Testis (tissue), 3 donors: ENCODE measurements around the gene BRAT1. TPM values are rescaled to one million over a fixed set of nuclear protein-coding genes. Genes with fewer than 3 reads are reported as not detected.

Experiments used
- DNase-seq: peaks from one replicate; pipeline ENCODE4 v3.0.0-alpha.2; 2019
- H3K27ac ChIP-seq, 2 donors: fragments of 200-600 bp; sonication (generic); one replicate each; pipeline ENCODE4 v1.5.1; 2019
- H3K27me3 ChIP-seq: fragments of 200-600 bp; sonication (generic); one replicate; pipeline ENCODE4 v1.5.1; 2019
- H3K36me3 ChIP-seq: fragments of 200-600 bp; sonication (generic); one replicate; pipeline ENCODE4 v1.5.1; 2017; ENCODE audit warnings: low read depth; ENCODE audit errors: missing control alignments
- H3K4me1 ChIP-seq: fragments of 200-600 bp; sonication (generic); one replicate; pipeline ENCODE4 v1.5.1; 2019
- H3K4me3 ChIP-seq, 2 donors: fragments of 200-600 bp; sonication (generic); one replicate each; pipeline ENCODE4 v1.5.1; 2017 to 2019
- H3K9me3 ChIP-seq: fragments of 200-600 bp; sonication (generic); one replicate; pipeline ENCODE4 v1.5.1; 2017
- CTCF ChIP-seq, 3 experiments: fragments of 450-650 bp in 2 of 3; fragments of 200-600 bp in 1 of 3; sonication (generic) in 1 of 3; IDR thresholded peaks; one replicate each; pipeline ENCODE4 v1.5.1; 2016 to 2019; ENCODE audit warnings: antibody characterized with exemption in 3 of 3, mild to moderate bottlenecking in 2 of 3, moderate library complexity in 1 of 3
- POLR2A ChIP-seq: fragments of 450-650 bp; IDR thresholded peaks from one replicate; pipeline ENCODE4 v1.6.1; 2017; ENCODE audit warnings: antibody characterized with exemption, mild to moderate bottlenecking, moderate library complexity
- WGBS, 2 donors: methylation state at CpG; one replicate each; pipeline ENCODE4 v1.1.5; 2018; 5-methylcytosine and 5-hydroxymethylcytosine counted together
- intact Hi-C: fragments of 100-400 bp; cut with DNase I; formaldehyde crosslinking; loops from one replicate; pipeline ENCODE4 v1.15.1; 2023; ENCODE audit warnings: low total_unique reads
- polyA plus RNA-seq: library from polyadenylated mRNA; stranded (reverse); fragments of 350-450 nt; fragmentation: Illumina TruSeq; extraction: RNeasy Lipid Tissue Mini Kit (QIAGEN cat#74804); gene quantifications from one replicate; pipeline ENCODE4 v1.2.3, GENCODE V29; 2014; ENCODE audit warnings: low read depth, low replicate concordance; ENCODE audit not compliant: insufficient read depth
- total RNA-seq, 2 donors: library from RNA; depleted of rRNA; stranded (reverse); fragments of >200 nt; gene quantifications; one replicate each; pipeline ENCODE4 v1.2.3, GENCODE V29; 2016

The BRAT1 gene
- total and polyA plus RNA-seq, 3 donors from 2014 or later = 45.3 to 108 (median 104) TPM

- Histone ChIP-seq H3K4me3 (no peak overlapping the region), H3K27me3 (no peaks in the 10 kb centered on the region)
Observed at GRCh38 chr7:2523461-2523936, 31.8 kb downstream of the BRAT1 start.

GRCh38 chr7:2522780-2523433 lies 32.4 kb downstream of the BRAT1 start:
- DNase-seq = peak; percentile 38
- intact Hi-C loops = no loop called here
- peak overlapping the region in 1 of 2 donors; percentile 2 for H3K27ac ChIP-seq
- no peak for TF ChIP-seq POLR2A
- TF ChIP-seq CTCF (IDR thresholded peaks at IDR 0.05) = no peak
- H3K36me3 ChIP-seq = no peaks in the 10 kb centered on the region
- H3K4me3 ChIP-seq = no peak overlapping the region
- H3K4me1 ChIP-seq = peaks cover 48% of the 10 kb centered on the region
- H3K9me3 ChIP-seq = no peaks in the 10 kb centered on the region
- WGBS, 2 donors = 55 to 56% methylated on average over 14 to 19 of the region's 19 CpGs
- no peaks in the 10 kb centered on the region for H3K27me3 ChIP-seq

More at GRCh38 chr7:2523461-2523936, 31.8 kb downstream of the BRAT1 start:
- no peaks in the 10 kb centered on the region for H3K36me3 ChIP-seq
- 58% methylated on average over 10 of the region's 22 CpGs; no CpG with 5 or more reads in 1 of the 2 donors for WGBS, 2 donors
- no peaks in the 10 kb centered on the region for H3K9me3 ChIP-seq
- peaks cover 48% of the 10 kb centered on the region for H3K4me1 ChIP-seq
- peak overlapping the region in 1 of 2 donors; percentile 2 for H3K27ac ChIP-seq
- intact Hi-C loops = no loop called here
- no peak for DNase-seq
- TF ChIP-seq CTCF (IDR thresholded peaks at IDR 0.05) (no peak), POLR2A (no peak)

- WGBS, 2 donors = 49 to 67% methylated on average over 14 to 17 of the region's 17 CpGs
- H3K27ac ChIP-seq = no peak overlapping the region
- H3K4me3 ChIP-seq = no peak overlapping the region
- H3K4me1 ChIP-seq = peaks cover 48% of the 10 kb centered on the region
- H3K27me3 ChIP-seq = no peaks in the 10 kb centered on the region
- no peak for TF ChIP-seq CTCF (IDR thresholded peaks at IDR 0.05)
- no peak for TF ChIP-seq POLR2A
- no peaks in the 10 kb centered on the region for H3K36me3 ChIP-seq
- no peaks in the 10 kb centered on the region for H3K9me3 ChIP-seq
- no peak for DNase-seq
- intact Hi-C loops = no loop called here
Observed at GRCh38 chr7:2521952-2522591, 33.3 kb downstream of the BRAT1 start.

GRCh38 chr7:2521341-2521745 lies 34.0 kb downstream of the BRAT1 start:
- WGBS, 2 donors = 38% methylated on average over 21 of the region's 21 CpGs; no CpG with 5 or more reads in 1 of the 2 donors
- Histone ChIP-seq H3K4me1 (peaks cover 48% of the 10 kb centered on the region), H3K9me3 (no peaks in the 10 kb centered on the region), H3K36me3 (no peaks in the 10 kb centered on the region), H3K27ac (no peak overlapping the region), H3K27me3 (no peaks in the 10 kb centered on the region), H3K4me3 (peak overlapping the region; percentile 4 to 42)
- intact Hi-C loops = no loop called here
- TF ChIP-seq CTCF (IDR thresholded peaks at IDR 0.05) = no peak
- TF ChIP-seq POLR2A = no peak
- DNase-seq = no peak
